Activated CD8-positive, alpha-beta memory T cell treated with anti-CD3 and anti-CD28 coated beads, Interleukin-2, amount 50 U/mL, for 1 hour (primary cell): ENCODE measurements around the gene CD300C.
"Not testable (repeated sequence)": the region's sequence is repeated elsewhere in the genome, so short reads cannot be mapped to it uniquely, and the experiment has no call there.

Source experiments
- DNase-seq: peaks from one replicate; pipeline ENCODE4 v3.0.0-alpha.2; 2020; ENCODE audit errors: extremely low read depth

Gene CD300C

GRCh38 chr17:74561586-74561985 is 15.7 kb upstream of the CD300C start:
- no peak for DNase-seq

- DNase-seq: no peak
Observed at GRCh38 chr17:74558882-74559519, 13.1 kb upstream of the CD300C start.

- not testable (repeated sequence) for DNase-seq
Observed at GRCh38 chr17:74558402-74558801, 12.5 kb upstream of the CD300C start.

GRCh38 chr17:74555427-74555940 is 9.6 kb upstream of the CD300C start:
- no peak for DNase-seq

GRCh38 chr17:74554909-74555308 is 9.0 kb upstream of the CD300C start:
- DNase-seq: no peak

- no peak for DNase-seq
Observed at GRCh38 chr17:74552037-74552436, 6.1 kb upstream of the CD300C start.

GRCh38 chr17:74550602-74551001 is 4.7 kb upstream of the CD300C start:
- no peak for DNase-seq

- no peak for DNase-seq
Observed at GRCh38 chr17:74549343-74549742, 3.4 kb upstream of the CD300C start.

GRCh38 chr17:74547736-74548135 is 1.8 kb upstream of the CD300C start:
- DNase-seq: no peak

- DNase-seq: no peak
Observed at GRCh38 chr17:74547264-74547663, 1.3 kb upstream of the CD300C start.

- DNase-seq: no peak
Observed at GRCh38 chr17:74546586-74546985, 671 bp upstream of the CD300C start.

GRCh38 chr17:74544991-74545842 is 698 bp downstream of the CD300C start:
- DNase-seq: no peak

GRCh38 chr17:74543891-74544760 is 1.8 kb downstream of the CD300C start:
- DNase-seq: no peak

- DNase-seq: no peak
Observed at GRCh38 chr17:74543406-74543805, 2.5 kb downstream of the CD300C start.

GRCh38 chr17:74542727-74543383 is 3.1 kb downstream of the CD300C start:
- DNase-seq: no peak

GRCh38 chr17:74542166-74542565 is 3.7 kb downstream of the CD300C start:
- no peak for DNase-seq

GRCh38 chr17:74541176-74542111 is 4.5 kb downstream of the CD300C start:
- no peak for DNase-seq

- no peak for DNase-seq
Observed at GRCh38 chr17:74539281-74539820, 6.6 kb downstream of the CD300C start.

GRCh38 chr17:74536890-74537289 is 9.0 kb downstream of the CD300C start:
- no peak for DNase-seq

- DNase-seq: no peak
Observed at GRCh38 chr17:74532115-74532514, 13.8 kb downstream of the CD300C start.
